Fibroblast of skin of back (primary cell): Measurements from ENCODE around the gene CTSH.
A peak's percentile ranks its signal among the peaks of the same experiment; 100 is the strongest.
"Not testable (repeated sequence)": the region's sequence is repeated elsewhere in the genome, so short reads cannot be mapped to it uniquely, and the experiment has no call there.

Experiments
- DNase-seq: peaks from one replicate; pipeline ENCODE4 v3.0.0-alpha.2; 2013

Gene CTSH

GRCh38 chr15:78921940-78922339 lies 22.9 kb downstream of the CTSH start:
- no peak for DNase-seq

GRCh38 chr15:78921517-78921916 lies 23.3 kb downstream of the CTSH start:
- DNase-seq, result no peak

- no peak for DNase-seq
Observed at GRCh38 chr15:78917888-78918287, 27.0 kb downstream of the CTSH start.

GRCh38 chr15:78916088-78916487 lies 28.8 kb downstream of the CTSH start:
- DNase-seq, result no peak

- peak; percentile 49 for DNase-seq
Observed at GRCh38 chr15:78915341-78916087, 29.3 kb downstream of the CTSH start.

DNA sequence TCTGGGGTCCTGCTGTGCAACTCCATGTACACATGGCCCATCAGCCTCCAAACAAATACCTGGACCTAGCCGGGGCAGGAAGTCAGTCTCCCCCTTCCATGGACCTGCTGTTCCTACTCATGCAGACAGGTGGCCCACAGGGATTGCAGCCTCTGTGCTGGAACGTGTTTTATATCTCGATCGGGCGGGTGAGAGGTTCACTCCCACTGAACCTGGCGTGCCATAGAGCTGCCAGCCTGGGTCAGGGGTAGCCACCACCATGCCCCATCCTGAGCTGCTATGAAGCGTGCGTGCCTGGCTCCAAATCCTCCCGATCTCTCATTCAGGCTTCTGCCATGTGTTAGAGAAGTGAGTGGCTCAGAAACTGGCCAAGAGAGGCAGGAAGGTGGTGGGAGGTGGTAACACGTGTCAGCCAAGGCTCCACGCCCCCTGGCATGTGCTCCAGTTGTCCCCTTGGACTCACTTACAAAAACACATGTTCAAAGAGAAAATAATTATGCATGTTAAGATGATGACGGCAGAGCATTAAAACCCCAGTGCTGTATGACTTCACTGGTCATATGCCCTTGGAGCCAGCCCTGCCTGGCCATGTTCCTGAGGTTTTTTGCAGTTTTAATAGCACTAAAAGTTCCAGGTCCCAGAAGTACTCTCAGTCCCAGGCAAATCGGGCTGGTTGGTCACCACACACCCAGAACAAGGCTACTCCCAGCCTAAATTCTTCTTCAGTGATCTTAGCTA lies 30.6 kb downstream of the CTSH start:
- peak; percentile 26 for DNase-seq

GRCh38 chr15:78913012-78913411 lies 31.8 kb downstream of the CTSH start:
- DNase-seq, result no peak

- no peak for DNase-seq
Observed at GRCh38 chr15:78912316-78912715, 32.5 kb downstream of the CTSH start.

DNA sequence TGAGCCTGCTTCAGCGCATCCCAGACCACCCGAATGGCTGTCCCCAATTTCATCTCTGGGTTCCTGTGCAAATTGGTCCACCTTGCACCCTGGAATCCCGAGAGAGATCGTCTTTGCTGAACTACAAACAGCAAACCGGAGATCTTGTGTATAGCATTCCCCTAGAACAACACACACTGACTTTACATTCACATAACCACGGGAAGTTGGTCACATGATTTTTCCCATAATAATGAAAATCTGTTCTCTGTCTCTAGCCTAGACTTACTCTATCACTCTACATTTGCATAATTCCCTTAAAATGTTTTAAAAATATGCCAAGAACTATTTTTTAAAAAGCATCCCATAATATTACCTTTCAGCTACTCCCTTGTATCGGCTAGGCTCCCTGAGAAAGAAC lies 34.6 kb downstream of the CTSH start:
- DNase-seq, result no peak

DNA sequence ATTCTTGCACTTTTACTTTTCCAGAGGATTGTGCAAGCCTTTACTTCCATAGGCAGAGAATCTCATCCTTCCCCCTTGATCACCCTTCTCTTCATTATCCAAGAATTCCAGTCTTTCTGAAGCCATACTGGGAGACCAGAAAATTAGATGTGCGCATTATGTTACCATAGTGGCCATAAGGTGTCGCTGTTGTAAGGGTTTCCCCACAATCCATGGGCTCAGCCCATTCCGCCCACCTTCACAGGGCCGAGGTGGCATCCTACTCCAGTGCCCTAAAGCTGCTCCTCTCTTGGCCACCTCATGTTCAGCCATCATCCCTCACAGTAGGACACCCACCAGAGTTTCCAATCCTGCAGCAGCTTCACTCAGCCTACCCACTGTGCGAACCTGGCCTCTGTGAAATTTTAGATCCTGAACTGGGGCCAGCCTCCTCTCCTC lies 35.0 kb downstream of the CTSH start:
- peak; percentile 50 for DNase-seq

DNA sequence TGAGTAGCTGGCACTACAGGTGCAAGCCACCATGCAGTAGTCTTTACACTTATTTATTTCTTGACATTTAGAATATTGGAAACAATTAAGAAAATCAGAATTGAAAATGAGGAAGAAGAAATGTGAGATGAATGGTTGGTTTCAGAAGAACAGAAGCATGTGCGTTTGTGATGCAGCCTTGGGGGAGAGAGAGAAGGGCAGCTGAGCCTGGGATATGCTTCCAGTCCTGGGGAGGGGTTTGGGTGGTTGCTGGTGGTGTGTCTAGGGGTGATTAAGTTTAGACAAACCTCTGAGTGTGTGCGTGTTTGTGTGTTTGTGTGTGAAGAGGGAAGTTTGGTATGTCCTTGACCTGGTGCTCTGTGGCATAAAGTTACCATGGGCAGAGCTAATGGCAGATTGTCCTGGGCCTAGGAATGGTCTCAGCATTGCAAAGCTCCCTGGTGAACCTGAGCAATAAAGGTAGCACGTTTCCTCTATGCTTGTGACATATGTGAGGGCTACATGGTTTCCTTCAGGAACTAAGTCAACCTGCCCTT lies 35.6 kb downstream of the CTSH start:
- no peak for DNase-seq

DNA sequence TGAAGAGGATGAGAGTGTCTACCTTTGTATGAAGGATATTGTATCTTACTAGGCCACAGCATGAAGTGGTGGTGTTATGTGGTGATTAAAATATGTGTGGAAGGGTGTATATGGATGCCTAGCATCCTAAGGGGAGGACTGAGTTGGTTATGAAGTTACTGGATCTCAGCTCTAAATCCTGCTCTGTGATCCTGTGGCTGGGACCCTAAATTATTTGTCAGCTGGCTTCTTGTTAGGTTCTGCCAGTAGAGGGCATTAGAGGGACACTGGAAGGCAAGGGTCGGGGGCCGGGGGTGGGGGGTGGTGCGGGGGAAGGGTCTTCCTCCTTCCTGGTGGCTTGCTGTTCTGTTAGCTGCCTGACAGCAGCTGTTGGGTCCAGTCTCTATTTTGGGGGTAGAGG lies 37.3 kb downstream of the CTSH start:
- DNase-seq, result no peak

- peak; percentile 85 for DNase-seq
Observed at GRCh38 chr15:78906316-78906620, 38.6 kb downstream of the CTSH start.

DNA sequence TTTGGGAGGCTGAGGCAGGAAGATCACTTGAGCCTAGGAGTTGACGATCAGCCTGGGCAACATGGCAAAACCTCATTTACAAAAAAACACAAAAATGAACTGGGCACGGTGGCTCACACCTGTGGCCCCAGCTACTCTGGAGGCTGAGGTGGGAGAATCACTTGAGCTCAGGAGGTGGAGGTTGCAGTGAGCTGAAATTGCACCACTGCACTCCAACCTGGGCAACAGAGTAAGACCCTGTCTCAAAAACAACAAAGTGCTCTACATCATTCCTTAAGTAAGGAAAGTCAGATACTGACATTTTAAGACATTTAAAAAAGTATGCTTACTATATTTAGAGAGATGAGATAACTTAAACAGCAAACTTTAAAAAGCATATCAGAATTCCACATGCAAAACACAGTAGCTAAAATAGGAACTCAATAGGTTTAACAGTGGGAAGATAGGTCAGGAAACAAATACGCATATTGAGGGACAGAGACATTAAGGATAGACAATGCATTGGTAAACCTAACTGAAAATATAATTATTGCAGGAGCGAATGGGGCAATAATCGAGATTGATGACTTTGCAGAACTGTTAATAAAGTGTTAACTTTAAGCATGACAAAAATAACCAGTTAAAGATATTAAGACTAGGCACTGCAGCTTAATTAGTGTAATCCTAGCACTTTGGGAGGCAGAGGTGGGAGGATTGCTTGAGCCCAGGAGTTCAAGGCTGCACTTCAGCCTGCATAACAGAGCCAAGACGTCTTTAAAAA lies 40.1 kb downstream of the CTSH start:
- no peak for DNase-seq

- not testable (repeated sequence) for DNase-seq
Observed at GRCh38 chr15:78902281-78903032, 42.4 kb downstream of the CTSH start.

DNA sequence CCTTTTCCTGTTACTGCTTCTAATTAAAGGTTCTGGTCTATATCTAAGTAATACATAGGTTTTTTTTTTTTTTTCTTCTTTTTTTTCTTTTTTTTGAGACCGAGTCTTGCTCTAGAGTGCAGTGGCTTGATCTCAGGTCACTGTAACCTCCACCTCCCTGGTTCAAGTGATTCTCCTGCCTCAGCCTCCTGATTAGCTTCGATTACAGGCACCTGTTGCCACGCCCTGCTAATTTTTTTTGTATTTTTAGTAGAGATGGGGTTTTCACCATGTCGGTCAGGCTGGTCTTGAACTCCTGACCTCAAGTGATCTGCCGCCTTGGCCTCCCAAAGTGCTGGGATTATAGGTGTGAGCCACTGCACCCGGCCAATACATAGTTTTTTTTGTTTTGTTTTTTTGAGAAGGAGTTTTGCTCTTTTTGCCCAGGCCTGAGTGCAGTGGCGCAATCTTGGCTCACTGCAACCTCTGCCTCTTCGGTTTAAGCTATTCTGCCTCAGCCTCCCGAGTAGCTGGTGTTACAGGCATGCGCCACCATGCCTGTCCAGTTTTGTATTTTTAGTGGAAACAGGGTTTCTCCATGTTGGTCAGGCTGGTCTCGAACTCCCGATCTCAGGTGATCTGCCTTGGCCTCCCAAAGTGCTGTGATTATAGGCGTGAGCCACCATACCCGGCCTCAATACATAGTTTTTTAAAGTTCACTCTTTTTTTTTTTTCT lies 43.9 kb downstream of the CTSH start:
- not testable (repeated sequence) for DNase-seq

- no peak for DNase-seq
Observed at GRCh38 chr15:78898540-78898939, 46.3 kb downstream of the CTSH start.

- no peak for DNase-seq
Observed at GRCh38 chr15:78895471-78895870, 49.4 kb downstream of the CTSH start.

DNA sequence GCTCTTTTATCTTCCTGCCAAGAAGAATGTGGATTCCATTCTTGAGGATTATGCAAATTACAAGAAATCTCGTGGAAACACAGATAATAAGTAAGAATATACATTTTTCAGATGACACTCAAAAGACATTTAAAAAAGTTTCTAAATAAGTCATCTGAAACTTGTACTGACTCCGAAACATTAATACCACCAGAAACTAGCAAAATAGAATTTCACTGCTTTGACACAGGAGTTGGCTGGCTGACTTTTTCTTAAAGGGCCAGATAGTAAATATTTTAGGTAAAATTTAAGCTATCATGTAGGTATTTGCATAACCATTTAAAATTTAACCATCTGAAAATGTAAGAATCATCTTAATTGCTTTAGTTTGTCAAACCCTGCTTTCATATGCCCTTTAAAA lies 51.3 kb downstream of the CTSH start:
- DNase-seq, result no peak

DNA sequence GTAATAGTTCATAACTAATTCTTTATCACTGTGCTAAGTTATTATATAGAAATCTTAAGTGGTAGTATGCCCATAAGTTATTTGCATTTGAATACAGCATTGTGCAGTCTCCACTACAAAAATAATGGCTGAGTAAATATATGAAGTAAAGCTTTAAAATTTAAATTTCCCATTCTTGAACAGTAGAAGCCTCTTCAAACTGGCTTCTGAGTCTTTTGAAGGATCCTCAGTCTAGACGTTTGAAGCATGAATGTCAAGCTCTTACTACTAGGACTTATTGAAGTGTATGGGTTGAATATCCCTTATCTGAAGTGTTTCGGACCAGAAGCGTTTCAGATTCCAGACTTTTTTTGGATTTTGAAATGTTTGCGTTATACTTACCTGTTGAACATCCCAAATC lies 55.8 kb downstream of the CTSH start:
- DNase-seq, result no peak

- DNase-seq, result no peak
Observed at GRCh38 chr15:78881681-78882080, 63.2 kb downstream of the CTSH start.

DNA sequence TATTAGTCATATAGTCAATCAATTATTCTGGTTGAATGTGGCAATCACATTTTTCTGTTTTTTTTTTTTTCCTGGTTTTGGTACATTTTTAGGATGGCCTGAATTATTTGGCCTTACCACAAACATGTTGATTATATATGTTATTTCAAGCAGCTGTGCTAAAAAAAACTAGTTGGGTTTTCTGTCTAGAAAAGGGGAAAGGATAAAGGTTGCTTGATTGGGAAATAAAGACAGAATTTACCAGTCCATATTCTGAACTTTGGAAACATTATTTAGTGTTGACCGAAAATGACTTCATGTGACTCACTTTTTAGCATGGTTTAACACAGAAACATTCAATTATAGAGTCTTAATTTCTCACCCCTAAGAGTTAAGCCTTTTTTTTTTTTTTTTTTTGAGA lies 64.0 kb downstream of the CTSH start:
- DNase-seq, result peak; percentile 37
